Measurements from ENCODE around the gene ERRFI1.
A peak's percentile ranks its signal among the peaks of the same experiment; 100 is the strongest.
"Not testable (repeated sequence)": the region's sequence is repeated elsewhere in the genome, so short reads cannot be mapped to it uniquely, and the experiment has no call there.

The ERRFI1 gene

DNA sequence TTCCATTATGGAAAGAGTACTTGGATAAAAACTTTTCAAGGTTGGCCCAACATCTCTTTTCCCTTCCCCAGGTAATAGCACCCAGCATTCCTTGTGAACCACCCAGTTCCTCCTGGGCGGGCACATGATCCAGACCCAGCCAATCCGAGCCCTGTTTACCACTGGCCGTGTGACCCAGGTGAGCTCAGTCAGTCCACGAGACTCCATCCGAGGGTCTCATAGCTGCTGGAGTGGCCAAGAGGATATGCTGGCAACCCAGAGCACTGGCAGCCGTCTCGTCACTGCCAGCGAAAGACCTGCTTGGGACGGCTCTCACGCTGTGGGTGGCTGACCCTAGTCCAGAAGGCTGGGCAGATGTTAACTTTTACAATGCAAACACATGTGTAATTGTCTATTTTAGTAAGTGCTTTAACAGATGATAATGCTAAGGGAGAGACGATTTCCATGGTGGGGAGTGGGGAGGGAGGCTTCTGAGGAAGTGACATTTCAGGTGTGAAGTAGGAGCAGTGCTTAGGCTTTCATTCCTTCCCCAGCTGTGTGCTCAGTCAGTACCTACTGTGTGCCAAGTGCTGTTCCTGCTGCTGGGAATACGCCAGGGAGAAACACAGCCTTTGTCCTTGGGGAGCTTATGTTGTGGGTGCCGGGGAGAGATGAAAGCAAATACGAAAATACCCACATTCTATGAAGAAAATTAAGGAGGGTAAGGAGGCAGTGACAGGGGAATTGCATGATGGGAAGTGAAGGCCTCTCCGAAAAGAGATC, 40.1 kb downstream of the ERRFI1 start:
- ATAC-seq: no peak
- Mint-ChIP-seq H3K36me3 (peaks cover 55% of the 10 kb centered on the region), H3K4me1 (peaks cover 13% of the 10 kb centered on the region), H3K4me3 (no peak overlapping the region), H3K27me3 (no peaks in the 10 kb centered on the region), H3K27ac (no peak overlapping the region), H3K9me3 (peaks cover 8% of the 10 kb centered on the region)

- H3K27ac Mint-ChIP-seq: no peak overlapping the region
- no peak overlapping the region for H3K4me3 Mint-ChIP-seq
- H3K36me3 Mint-ChIP-seq: peaks cover 56% of the 10 kb centered on the region
- H3K9me3 Mint-ChIP-seq: peaks cover under 1% of the 10 kb centered on the region
- no peak for ATAC-seq
- no peaks in the 10 kb centered on the region for H3K27me3 Mint-ChIP-seq
- peaks cover 13% of the 10 kb centered on the region for H3K4me1 Mint-ChIP-seq
Measured at GRCh38 chr1:7984811-7985210, 41.3 kb downstream of the ERRFI1 start.

- no peak overlapping the region for H3K4me3 Mint-ChIP-seq
- no peaks in the 10 kb centered on the region for H3K27me3 Mint-ChIP-seq
- H3K27ac Mint-ChIP-seq: peak overlapping the region; percentile 17
- peaks cover 59% of the 10 kb centered on the region for H3K36me3 Mint-ChIP-seq
- no peaks in the 10 kb centered on the region for H3K9me3 Mint-ChIP-seq
- peaks cover 13% of the 10 kb centered on the region for H3K4me1 Mint-ChIP-seq
- ATAC-seq: no peak
Measured at GRCh38 chr1:7983086-7983778, 42.9 kb downstream of the ERRFI1 start.

DNA sequence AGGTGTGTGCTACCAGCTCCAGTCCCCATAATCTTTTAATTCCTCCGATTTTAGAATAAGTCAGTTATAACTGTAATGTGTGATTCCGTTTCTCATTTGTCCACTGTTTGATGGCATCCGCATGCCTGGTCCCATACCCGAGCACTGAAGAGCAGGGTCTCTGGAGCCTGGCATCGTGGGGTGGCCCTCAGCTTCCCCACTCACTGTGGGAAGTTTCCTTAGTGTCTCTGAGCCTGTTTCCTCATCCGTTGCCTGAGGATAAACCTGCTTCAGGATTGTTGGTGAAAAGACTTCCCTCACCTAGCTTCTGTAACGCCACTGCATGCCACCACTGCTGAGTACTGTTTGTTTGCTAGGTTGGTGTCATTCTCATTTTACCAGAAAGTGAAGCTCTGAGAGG, 45.1 kb downstream of the ERRFI1 start:
- peaks cover 50% of the 10 kb centered on the region for H3K36me3 Mint-ChIP-seq
- no peak overlapping the region for H3K4me3 Mint-ChIP-seq
- peaks cover 13% of the 10 kb centered on the region for H3K4me1 Mint-ChIP-seq
- H3K27me3 Mint-ChIP-seq: no peaks in the 10 kb centered on the region
- no peak overlapping the region for H3K27ac Mint-ChIP-seq
- no peak for ATAC-seq
- no peaks in the 10 kb centered on the region for H3K9me3 Mint-ChIP-seq

- peak overlapping the region; percentile 39 for H3K27ac Mint-ChIP-seq
- peaks cover 7% of the 10 kb centered on the region for H3K4me1 Mint-ChIP-seq
- H3K4me3 Mint-ChIP-seq: no peak overlapping the region
- ATAC-seq: peak; percentile 54
- H3K27me3 Mint-ChIP-seq: no peaks in the 10 kb centered on the region
- no peaks in the 10 kb centered on the region for H3K9me3 Mint-ChIP-seq
- H3K36me3 Mint-ChIP-seq: peaks cover 56% of the 10 kb centered on the region
Measured at GRCh38 chr1:7975212-7975865, 50.8 kb downstream of the ERRFI1 start.

GRCh38 chr1:7973086-7973485, 53.0 kb downstream of the ERRFI1 start:
- Mint-ChIP-seq H3K27me3 (no peaks in the 10 kb centered on the region), H3K4me1 (peaks cover 7% of the 10 kb centered on the region), H3K36me3 (peaks cover 56% of the 10 kb centered on the region), H3K4me3 (no peak overlapping the region), H3K27ac (no peak overlapping the region), H3K9me3 (no peaks in the 10 kb centered on the region)
- ATAC-seq: no peak

DNA sequence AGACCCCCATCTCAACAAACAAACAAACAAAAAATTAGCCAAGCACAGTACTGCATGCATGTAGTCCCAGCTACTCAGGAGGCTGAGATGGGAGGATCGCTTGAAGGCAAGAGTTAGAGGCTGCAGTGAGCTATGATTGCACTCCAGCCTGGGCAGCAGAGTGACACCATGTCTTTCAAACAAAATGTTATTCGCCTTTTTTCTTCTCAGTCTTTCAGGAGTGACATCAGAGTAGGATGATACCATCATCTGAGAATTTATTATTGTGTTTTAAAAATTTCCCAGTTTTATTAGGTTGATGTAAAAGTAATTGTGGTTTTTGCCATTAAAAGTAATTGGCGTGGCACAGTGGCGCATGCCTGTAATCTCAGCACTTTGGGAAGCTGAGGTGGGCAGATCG, 53.8 kb downstream of the ERRFI1 start:
- H3K4me1 Mint-ChIP-seq: peaks cover 11% of the 10 kb centered on the region
- H3K36me3 Mint-ChIP-seq: peaks cover 54% of the 10 kb centered on the region
- no peak overlapping the region for H3K27ac Mint-ChIP-seq
- H3K4me3 Mint-ChIP-seq: no peak overlapping the region
- no peak for ATAC-seq
- H3K9me3 Mint-ChIP-seq: no peaks in the 10 kb centered on the region
- no peaks in the 10 kb centered on the region for H3K27me3 Mint-ChIP-seq

DNA sequence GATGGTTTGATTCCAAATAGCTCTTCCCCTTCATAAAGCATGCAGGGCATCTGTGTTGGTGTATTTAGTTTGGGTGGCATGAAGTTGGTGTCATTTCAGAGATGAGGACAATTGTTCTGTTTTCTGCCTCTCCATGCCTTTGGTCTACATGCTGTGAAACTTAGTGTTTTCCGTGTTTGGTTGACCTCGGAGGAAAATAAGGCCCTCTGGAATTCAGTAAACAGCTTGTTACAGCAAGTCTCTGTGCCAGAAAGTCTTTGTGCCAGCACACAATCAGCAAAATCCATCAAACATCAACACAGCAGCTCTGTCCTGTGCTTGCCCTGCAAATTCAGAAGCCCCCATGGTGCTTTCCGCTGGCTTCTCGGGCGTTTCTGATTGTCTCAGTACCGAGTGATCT, 55.1 kb downstream of the ERRFI1 start:
- Mint-ChIP-seq H3K36me3 (peaks cover 58% of the 10 kb centered on the region), H3K9me3 (no peaks in the 10 kb centered on the region), H3K4me3 (no peak overlapping the region), H3K4me1 (peaks cover 18% of the 10 kb centered on the region), H3K27me3 (no peaks in the 10 kb centered on the region), H3K27ac (no peak overlapping the region)
- no peak for ATAC-seq

DNA sequence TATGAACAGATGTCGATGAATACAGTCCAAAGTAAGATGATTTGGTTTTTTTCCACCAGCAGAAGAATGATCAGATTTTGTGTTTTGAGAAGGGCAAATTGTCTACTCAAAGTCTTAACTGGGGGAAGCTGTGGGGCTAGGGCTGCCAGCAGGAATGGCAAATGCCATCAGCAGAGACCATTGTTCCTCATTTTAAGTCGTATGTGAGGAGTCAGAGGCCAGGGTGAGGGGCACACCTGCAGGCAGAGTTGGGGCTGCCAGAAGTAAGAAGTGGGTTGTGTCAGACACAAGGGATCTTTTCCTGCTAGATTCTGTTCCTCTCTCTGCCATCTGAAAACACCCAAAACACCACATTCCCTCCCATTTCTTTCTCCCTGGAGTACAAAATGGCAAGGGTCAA, 55.9 kb downstream of the ERRFI1 start:
- H3K9me3 Mint-ChIP-seq: no peaks in the 10 kb centered on the region
- no peak for ATAC-seq
- H3K36me3 Mint-ChIP-seq: peaks cover 61% of the 10 kb centered on the region
- H3K27ac Mint-ChIP-seq: no peak overlapping the region
- H3K4me3 Mint-ChIP-seq: no peak overlapping the region
- H3K4me1 Mint-ChIP-seq: peaks cover 17% of the 10 kb centered on the region
- no peaks in the 10 kb centered on the region for H3K27me3 Mint-ChIP-seq

GRCh38 chr1:7967651-7968050, 58.5 kb downstream of the ERRFI1 start:
- H3K27me3 Mint-ChIP-seq: no peaks in the 10 kb centered on the region
- H3K36me3 Mint-ChIP-seq: peaks cover 68% of the 10 kb centered on the region
- no peak overlapping the region for H3K27ac Mint-ChIP-seq
- no peak overlapping the region for H3K4me3 Mint-ChIP-seq
- ATAC-seq: no peak
- H3K4me1 Mint-ChIP-seq: peaks cover 25% of the 10 kb centered on the region
- no peaks in the 10 kb centered on the region for H3K9me3 Mint-ChIP-seq

GRCh38 chr1:7967196-7967595, 58.9 kb downstream of the ERRFI1 start:
- H3K4me1 Mint-ChIP-seq: peaks cover 29% of the 10 kb centered on the region
- no peak for ATAC-seq
- peak overlapping the region; percentile 24 for H3K27ac Mint-ChIP-seq
- H3K4me3 Mint-ChIP-seq: no peak overlapping the region
- H3K27me3 Mint-ChIP-seq: no peaks in the 10 kb centered on the region
- peaks cover 64% of the 10 kb centered on the region for H3K36me3 Mint-ChIP-seq
- H3K9me3 Mint-ChIP-seq: no peaks in the 10 kb centered on the region

- Mint-ChIP-seq H3K27ac (no peak overlapping the region), H3K4me3 (no peak overlapping the region), H3K4me1 (peaks cover 37% of the 10 kb centered on the region), H3K27me3 (no peaks in the 10 kb centered on the region), H3K9me3 (no peaks in the 10 kb centered on the region), H3K36me3 (peaks cover 41% of the 10 kb centered on the region)
- no peak for ATAC-seq
Measured at GRCh38 chr1:7964476-7964875, 61.6 kb downstream of the ERRFI1 start.

DNA sequence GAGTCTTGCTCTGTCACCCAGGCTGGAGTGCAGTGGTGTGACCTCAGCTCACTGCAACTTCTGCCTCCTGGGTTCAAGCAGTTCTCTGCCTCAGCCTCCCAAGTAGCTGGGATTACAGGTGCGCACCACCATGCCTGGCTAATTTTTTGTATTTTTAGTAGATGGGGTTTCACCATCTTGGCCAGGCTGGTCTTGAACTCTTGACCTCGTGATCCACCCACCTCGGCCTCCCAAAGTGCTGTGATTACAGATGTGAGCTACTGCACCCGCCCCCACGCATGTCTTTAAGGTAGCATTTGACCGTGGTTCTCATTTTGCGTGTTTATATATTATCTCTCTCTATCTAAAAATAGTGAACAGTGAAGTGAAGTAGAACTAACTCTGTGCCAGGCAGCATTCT, 62.3 kb downstream of the ERRFI1 start:
- not testable (repeated sequence) for H3K9me3 Mint-ChIP-seq, ATAC-seq, H3K27me3 Mint-ChIP-seq
- peaks cover 35% of the 10 kb centered on the region for H3K36me3 Mint-ChIP-seq
- peak overlapping the region; percentile 97 for H3K27ac Mint-ChIP-seq
- peaks cover 43% of the 10 kb centered on the region for H3K4me1 Mint-ChIP-seq
- H3K4me3 Mint-ChIP-seq: peak overlapping the region; percentile 54

DNA sequence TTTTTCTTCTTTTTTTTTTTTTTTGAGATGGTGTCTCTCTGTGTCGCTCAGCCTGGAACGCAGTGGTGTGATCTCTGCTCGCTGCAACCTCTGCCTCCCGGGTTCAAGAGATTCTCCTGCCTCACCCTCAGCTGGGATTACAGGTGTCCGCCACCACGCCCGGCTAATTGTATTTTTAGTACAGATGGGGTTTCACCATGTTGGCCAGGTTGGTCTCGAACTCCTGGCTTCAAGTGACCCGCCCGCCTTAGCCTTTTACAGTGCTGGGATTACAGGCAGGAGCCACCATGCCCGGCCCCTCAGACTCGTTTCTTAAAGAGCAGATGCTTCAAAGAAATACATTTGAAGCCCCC, 62.8 kb downstream of the ERRFI1 start:
- not testable (repeated sequence) for H3K27me3 Mint-ChIP-seq, H3K9me3 Mint-ChIP-seq, ATAC-seq
- Mint-ChIP-seq H3K36me3 (peaks cover 32% of the 10 kb centered on the region), H3K27ac (peak overlapping the region; percentile 97), H3K4me3 (peak overlapping the region; percentile 54), H3K4me1 (peaks cover 44% of the 10 kb centered on the region)

DNA sequence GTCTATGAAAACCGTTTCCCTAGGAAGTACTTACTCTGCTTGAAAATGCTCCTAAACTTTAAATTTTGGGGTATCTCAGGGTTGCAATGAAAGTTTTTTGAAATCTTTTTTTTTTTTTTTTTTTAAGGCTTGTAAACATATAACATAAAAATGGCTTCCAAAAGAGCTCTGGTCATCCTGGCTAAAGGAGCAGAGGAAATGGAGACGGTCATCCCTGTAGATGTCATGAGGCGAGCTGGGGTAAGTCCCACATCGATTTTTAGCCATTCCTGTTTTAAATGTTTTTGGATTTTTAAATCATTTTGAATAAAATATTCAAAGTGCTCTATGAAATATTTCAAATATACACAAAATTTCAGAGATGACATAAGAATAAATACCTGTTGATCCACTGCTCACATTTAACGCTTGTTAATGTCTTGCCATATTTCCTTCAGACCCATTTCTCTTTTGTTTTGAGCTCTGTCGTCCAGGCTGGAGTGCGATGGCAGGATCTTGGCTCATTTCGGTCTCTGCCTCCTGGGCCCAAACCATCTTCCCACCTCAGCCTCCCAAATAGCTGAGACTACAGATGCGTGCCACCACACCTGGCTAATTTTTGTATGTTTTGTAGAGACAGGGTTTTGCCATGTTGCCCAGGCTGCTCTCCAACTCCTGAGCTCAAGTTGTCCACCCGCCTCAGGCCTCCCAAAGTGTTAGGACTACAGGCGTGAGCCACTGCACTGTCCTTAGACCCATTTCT, 63.3 kb downstream of the ERRFI1 start:
- H3K36me3 Mint-ChIP-seq: peaks cover 32% of the 10 kb centered on the region
- H3K4me1 Mint-ChIP-seq: peaks cover 44% of the 10 kb centered on the region
- no peaks in the 10 kb centered on the region for H3K9me3 Mint-ChIP-seq
- peak overlapping the region; percentile 96 for H3K4me3 Mint-ChIP-seq
- H3K27ac Mint-ChIP-seq: peak overlapping the region; percentile 97
- no peaks in the 10 kb centered on the region for H3K27me3 Mint-ChIP-seq
- no peak for ATAC-seq

All from stimulated activated memory B cell treated with anti-CD40 and anti-IgM and Interleukin-4, amounts not matched to agents 10 μg/mL and 1 μg/mL and 100 μg/mL, for 72 hours (primary cell).